Fibroblast of pulmonary artery (primary cell): ENCODE data around the gene SLC43A1.

Experiments
- DNase-seq: peaks from one replicate; pipeline ENCODE4 v3.0.0-alpha.2; 2010; ENCODE audit warnings: low read depth
- H3K4me3 ChIP-seq: replicated peaks from 2 replicates; pipeline ENCODE4 v1.5.1; 2011; ENCODE audit warnings: low read depth, mild to moderate bottlenecking, control low read depth, low read length, moderate library complexity
- TF ChIP-seq, protein P1 (sequence below): IDR thresholded peaks from 2 replicates; pipeline ENCODE4 v1.5.1; 2011; ENCODE audit warnings: mild to moderate bottlenecking, control low read depth, low read length, inconsistent platforms; ENCODE audit errors: missing control alignments

SLC43A1 gene

DNA sequence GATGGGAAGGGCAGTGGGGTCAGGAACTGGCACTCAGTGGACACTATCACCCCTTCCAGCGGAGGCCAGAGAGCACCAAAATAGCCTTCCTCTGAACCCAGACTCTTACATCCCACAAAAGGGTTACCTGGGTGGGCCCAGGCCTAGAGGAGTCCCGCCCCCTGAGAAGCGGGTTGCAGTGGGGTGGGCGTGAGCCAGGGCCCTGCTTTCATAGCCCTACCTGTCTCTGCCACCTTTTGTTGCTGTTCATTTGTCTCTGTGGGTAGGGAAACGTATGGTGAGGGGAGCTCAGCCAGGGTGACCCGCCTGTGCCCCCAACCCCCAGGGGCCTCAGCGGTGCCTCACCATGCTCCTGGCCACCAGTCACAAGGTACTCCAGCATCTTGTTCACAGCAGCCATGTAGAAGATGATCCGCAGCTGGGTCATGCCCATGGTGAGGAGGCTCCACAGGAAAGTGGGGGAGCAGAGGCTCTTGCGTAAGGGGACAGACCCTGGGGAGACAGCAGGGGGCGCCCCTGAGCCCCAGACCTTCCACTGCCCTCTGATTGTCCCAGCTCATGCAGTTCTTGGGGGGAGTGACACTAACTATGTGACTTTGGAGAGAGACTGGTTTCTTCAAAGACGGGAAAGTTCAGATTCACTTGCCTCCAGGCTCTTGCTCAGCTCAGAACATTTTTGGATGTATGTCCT, 24.0 kb downstream of the SLC43A1 start:
- TF ChIP-seq, protein P1, sequence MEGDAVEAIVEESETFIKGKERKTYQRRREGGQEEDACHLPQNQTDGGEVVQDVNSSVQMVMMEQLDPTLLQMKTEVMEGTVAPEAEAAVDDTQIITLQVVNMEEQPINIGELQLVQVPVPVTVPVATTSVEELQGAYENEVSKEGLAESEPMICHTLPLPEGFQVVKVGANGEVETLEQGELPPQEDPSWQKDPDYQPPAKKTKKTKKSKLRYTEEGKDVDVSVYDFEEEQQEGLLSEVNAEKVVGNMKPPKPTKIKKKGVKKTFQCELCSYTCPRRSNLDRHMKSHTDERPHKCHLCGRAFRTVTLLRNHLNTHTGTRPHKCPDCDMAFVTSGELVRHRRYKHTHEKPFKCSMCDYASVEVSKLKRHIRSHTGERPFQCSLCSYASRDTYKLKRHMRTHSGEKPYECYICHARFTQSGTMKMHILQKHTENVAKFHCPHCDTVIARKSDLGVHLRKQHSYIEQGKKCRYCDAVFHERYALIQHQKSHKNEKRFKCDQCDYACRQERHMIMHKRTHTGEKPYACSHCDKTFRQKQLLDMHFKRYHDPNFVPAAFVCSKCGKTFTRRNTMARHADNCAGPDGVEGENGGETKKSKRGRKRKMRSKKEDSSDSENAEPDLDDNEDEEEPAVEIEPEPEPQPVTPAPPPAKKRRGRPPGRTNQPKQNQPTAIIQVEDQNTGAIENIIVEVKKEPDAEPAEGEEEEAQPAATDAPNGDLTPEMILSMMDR = peak; percentile 65
- H3K4me3 ChIP-seq = no peak overlapping the region
- DNase-seq = peak; percentile 44

DNA sequence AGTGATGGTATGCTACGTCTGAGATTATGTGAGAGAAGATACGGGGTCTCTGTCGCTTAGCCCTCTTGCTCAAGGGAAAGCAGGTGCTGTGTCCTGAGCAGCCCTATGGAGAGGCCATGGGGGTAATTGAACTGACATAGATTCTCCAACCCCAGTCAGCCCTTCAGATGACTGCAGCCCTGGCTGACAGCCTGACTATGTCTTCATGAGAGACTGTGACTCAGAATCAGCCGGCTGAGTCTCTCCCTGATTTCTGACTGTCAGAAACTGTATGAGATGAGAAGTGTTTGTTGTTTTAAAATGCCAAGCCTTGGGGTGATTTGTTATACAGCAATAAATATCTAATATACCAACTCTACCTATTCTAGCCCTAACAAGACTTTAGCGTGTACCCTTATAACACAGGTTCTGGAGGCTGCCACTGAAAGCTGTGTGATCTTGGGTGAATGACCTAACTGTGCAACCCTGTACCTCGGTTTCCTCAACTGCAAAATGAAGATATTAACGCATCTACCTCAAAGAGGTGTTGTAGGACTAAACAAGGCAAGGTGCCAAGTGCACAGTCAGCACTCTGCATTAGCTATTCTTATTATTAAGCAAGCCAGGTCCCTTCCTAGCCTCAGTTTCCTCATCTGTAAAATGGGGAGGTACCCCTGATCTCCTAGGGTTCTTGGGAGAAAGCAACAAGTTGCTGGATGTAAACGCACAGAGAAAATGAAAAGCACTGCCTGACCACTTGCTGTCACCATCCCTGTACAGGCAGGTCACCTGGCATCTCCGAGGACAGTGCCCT, 24.9 kb downstream of the SLC43A1 start:
- H3K4me3 ChIP-seq = no peak overlapping the region
- DNase-seq = peak; percentile 28
- TF ChIP-seq, protein P1 = no peak

DNA sequence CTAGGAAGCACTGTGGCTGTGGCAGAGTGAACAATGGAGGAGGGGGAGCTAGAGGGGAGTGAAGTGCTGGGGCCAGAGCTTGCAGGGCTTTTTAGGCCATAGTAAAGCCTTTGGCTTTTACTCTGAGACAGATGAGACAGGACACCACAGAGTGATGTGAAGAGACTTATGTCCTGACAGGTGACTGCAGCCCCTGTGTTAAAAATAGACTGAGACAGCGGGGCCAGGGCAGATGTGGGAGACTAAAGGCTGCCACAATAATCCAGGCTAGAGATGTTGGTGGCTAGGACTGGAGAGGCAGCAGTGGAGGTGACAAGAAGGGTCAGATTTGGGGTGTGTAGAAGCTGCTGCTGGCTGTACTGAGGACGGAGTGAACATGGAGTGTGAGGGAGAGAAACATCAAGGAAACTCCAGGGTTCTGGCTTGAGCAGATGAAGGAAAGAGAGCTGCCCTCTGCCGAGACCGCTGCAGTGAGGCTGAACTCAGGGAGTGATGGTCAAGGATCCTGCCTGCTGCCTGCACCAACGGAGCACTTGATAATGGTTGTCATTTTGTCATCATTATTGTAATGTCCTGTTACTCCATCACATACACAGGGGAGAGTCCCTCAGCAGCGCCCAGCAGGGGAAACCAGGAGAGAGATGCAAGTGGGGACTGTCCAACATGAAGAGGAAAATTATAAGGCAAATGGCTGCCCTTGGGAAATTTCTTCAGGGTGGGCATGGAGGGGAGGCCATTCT, 27.4 kb downstream of the SLC43A1 start:
- H3K4me3 ChIP-seq = no peak overlapping the region
- DNase-seq = no peak
- TF ChIP-seq, protein P1 = no peak

DNA sequence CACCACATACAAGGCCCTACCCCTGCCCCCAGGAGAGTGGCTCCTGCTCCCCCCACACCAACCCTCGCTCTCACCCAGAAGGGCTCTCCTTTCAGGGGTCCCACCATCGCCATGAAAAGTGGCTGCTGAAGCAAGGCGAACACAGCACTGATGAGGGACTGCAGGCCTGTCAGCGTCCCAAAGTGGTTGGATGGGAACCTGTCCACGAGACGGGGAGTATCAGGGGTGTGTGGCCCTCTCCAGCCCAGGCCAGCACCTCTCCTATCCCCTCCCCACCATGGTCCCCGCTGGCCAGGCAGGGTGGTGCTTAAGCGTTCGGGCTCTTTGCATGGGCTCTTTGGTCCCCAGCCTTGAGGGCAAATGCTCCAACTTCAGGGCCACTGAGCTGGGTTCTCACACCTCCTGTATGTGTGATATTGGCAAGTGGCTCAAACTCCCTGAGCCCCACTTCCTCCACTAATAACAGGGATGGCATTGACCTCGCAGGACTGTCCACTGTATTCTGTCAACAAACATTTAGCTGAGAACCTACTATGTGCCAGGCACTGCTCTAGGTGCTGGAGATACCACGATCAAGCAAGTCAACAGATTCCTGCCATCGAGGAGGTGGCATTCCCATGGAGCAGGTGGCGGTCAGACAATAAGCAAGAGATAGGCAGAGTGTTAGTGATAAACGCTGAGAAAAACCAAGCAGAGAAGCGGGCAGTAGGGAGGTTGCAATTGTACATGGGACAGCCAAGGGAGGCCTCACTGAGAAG, 28.3 kb downstream of the SLC43A1 start:
- DNase-seq = no peak

DNA sequence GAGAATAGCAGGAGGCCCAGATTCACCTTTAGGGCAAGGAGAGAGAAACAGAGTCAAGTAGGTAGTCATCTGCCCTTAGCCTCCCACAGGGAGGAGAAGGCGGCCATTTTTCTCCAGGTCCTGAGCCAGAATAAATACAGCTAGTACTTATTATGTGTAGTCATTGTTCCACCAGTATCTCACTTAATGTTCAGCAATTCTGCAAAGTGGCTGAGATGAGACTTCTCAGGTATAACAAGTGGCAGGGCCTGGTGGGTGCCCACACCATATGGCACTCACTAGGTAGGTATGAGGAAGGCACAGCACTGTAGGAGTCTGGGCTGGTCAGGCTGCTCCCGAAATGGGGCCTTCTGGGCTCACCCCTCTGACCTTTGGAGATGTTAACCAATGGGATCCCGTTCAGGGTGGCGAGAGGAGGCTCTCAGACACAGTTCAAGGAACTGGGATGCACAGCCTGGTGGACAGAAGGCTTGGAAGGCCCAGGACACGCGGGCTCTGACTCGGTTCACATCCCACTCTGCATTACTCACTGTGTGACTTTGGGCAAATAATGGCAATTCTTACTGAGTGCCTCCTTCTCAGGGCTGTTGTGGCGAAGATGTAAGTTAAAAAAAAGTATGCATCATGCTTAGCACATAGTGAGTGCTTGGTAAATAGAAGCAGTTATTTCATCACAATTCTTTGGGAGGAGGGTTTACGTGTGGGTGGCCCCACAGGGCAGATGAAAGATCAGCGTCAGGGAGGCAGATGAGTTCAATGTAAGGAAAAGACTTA, 30.1 kb downstream of the SLC43A1 start:
- TF ChIP-seq, protein P1 = no peak
- H3K4me3 ChIP-seq = no peak overlapping the region
- no peak for DNase-seq

More for the DNA sequence above, 28.3 kb downstream of the SLC43A1 start:
- TF ChIP-seq, protein P1 = no peak
- no peak overlapping the region for H3K4me3 ChIP-seq
